WTC11 (cell line): ENCODE data around the gene SMARCE1. TPM values are rescaled to one million over a fixed set of nuclear protein-coding genes. Genes with fewer than 3 reads are reported as not detected.

Source experiments
- ATAC-seq: fragments of 200-7000 bp; cut with Tn5 transposase; 2 replicates; pipeline ENCODE4 v1.10.0; 2021; ENCODE audit warnings: mild to moderate bottlenecking, moderate library complexity
- CTCF ChIA-PET: fragments of 300-600 bp; sonication (Branson Sonifier 250); formaldehyde crosslinking; loops from one replicate; lab custom pipeline; 2021; ENCODE audit warnings: antibody characterized with exemption; lab: Charles Lee
- POLR2A ChIA-PET: fragments of 350-600 bp; sonication (Branson Sonifier 250); formaldehyde crosslinking; loops from one replicate; lab custom pipeline; 2021; ENCODE audit warnings: antibody characterized with exemption; lab: Charles Lee
- DNase-seq: peaks from one replicate; pipeline ENCODE4 v3.0.0; 2021; ENCODE audit warnings: low spot score
- H3K27ac Mint-ChIP-seq: 2 replicates; pipeline ENCODE4 v1.8.0; 2021; ENCODE audit warnings: mixed read lengths
- H3K27me3 Mint-ChIP-seq: 2 replicates; pipeline ENCODE4 v1.8.0; 2021; ENCODE audit warnings: low read depth, mild to moderate bottlenecking, moderate library complexity, mixed read lengths
- H3K36me3 Mint-ChIP-seq: 2 replicates; pipeline ENCODE4 v1.8.0; 2021; ENCODE audit warnings: mixed read lengths
- H3K4me1 Mint-ChIP-seq: 2 replicates; pipeline ENCODE4 v1.8.0; 2022; ENCODE audit warnings: mixed read lengths
- H3K4me3 Mint-ChIP-seq: 2 replicates; pipeline ENCODE4 v1.8.0; 2021; ENCODE audit warnings: mild to moderate bottlenecking, moderate library complexity, mixed read lengths
- H3K9me3 Mint-ChIP-seq: 2 replicates; pipeline ENCODE4 v1.8.0; 2021; ENCODE audit warnings: mixed read lengths
- ATF1 ChIP-seq: sonication (generic); formaldehyde crosslinking; IDR thresholded peaks from 2 replicates; pipeline ENCODE4 v1.8.1; 2023; ENCODE audit warnings: mild to moderate bottlenecking, moderate library complexity, missing genetic modification reagents
- CREB1 ChIP-seq: sonication (generic); formaldehyde crosslinking; IDR thresholded peaks from 2 replicates; pipeline ENCODE4 v1.8.0; 2023; ENCODE audit warnings: mild to moderate bottlenecking, missing genetic modification reagents
- CREM ChIP-seq: sonication (generic); formaldehyde crosslinking; IDR thresholded peaks from 2 replicates; pipeline ENCODE4 v1.8.1; 2022; ENCODE audit warnings: mild to moderate bottlenecking, missing genetic modification reagents, moderate library complexity
- EMX1 ChIP-seq: fragments of 250-450 bp; sonication (Bioruptor Pico); IDR thresholded peaks from 2 replicates; pipeline ENCODE4 v1.8.0; 2021; ENCODE audit warnings: mild to moderate bottlenecking
- ERG ChIP-seq: fragments of 250-450 bp; sonication (Bioruptor Pico); IDR thresholded peaks from 2 replicates; pipeline ENCODE4 v1.8.0; 2021; ENCODE audit warnings: mild to moderate bottlenecking
- ESRRA ChIP-seq: sonication (generic); formaldehyde crosslinking; IDR thresholded peaks from 2 replicates; pipeline ENCODE4 v1.8.1; 2022; ENCODE audit warnings: mild to moderate bottlenecking, missing genetic modification reagents, borderline replicate concordance
- GRHL2 ChIP-seq: fragments of 250-450 bp; sonication (Bioruptor Pico); IDR thresholded peaks from 2 replicates; pipeline ENCODE4 v1.8.0; 2022; ENCODE audit warnings: mild to moderate bottlenecking, moderate library complexity; ENCODE audit not compliant: insufficient replicate concordance, severe bottlenecking
- GTF2I ChIP-seq: fragments of 250-450 bp; sonication (Bioruptor Pico); conservative IDR thresholded peaks from 2 replicates; pipeline ENCODE4 v1.4.0; 2021; ENCODE audit warnings: mild to moderate bottlenecking
- JAZF1 ChIP-seq: fragments of 250-450 bp; sonication (Bioruptor Pico); IDR thresholded peaks from 2 replicates; pipeline ENCODE4 v1.9.0; 2021; ENCODE audit warnings: moderate library complexity, mild to moderate bottlenecking, inconsistent platforms
- MLX ChIP-seq: sonication (generic); formaldehyde crosslinking; IDR thresholded peaks from 2 replicates; pipeline ENCODE4 v1.8.1; 2023; ENCODE audit warnings: mild to moderate bottlenecking, missing genetic modification reagents, moderate library complexity
- MXD4 ChIP-seq: fragments of 250-450 bp; sonication (Bioruptor Pico); IDR thresholded peaks from 2 replicates; pipeline ENCODE4 v1.8.0; 2021; ENCODE audit warnings: mild to moderate bottlenecking, moderate library complexity, borderline replicate concordance
- NFYB ChIP-seq: sonication (generic); formaldehyde crosslinking; conservative IDR thresholded peaks from 2 replicates; pipeline ENCODE4 v1.8.0; 2022; ENCODE audit warnings: low read depth, missing genetic modification reagents
- NR1H2 ChIP-seq: sonication (generic); formaldehyde crosslinking; IDR thresholded peaks from 2 replicates; pipeline ENCODE4 v1.9.0; 2021; ENCODE audit warnings: mild to moderate bottlenecking, moderate library complexity, missing genetic modification reagents
- NR3C1 ChIP-seq: sonication (generic); formaldehyde crosslinking; conservative IDR thresholded peaks from 2 replicates; pipeline ENCODE4 v1.8.1; 2023; ENCODE audit warnings: low read depth, mild to moderate bottlenecking, missing genetic modification reagents
- SMAD4 ChIP-seq: sonication (generic); formaldehyde crosslinking; IDR thresholded peaks from 2 replicates; pipeline ENCODE4 v1.8.0; 2022; ENCODE audit warnings: mild to moderate bottlenecking, missing genetic modification reagents
- TEAD1 ChIP-seq: sonication (generic); formaldehyde crosslinking; IDR thresholded peaks from 2 replicates; pipeline ENCODE4 v1.8.0; 2022; ENCODE audit warnings: mild to moderate bottlenecking, missing genetic modification reagents
- ZNF232 ChIP-seq: sonication (generic); formaldehyde crosslinking; IDR thresholded peaks from 2 replicates; pipeline ENCODE4 v1.8.0; 2022; ENCODE audit warnings: mild to moderate bottlenecking, missing genetic modification reagents
- ZNF263 ChIP-seq: sonication (generic); formaldehyde crosslinking; IDR thresholded peaks from 2 replicates; pipeline ENCODE4 v1.8.1; 2022; ENCODE audit warnings: low read depth, mild to moderate bottlenecking, moderate library complexity, missing genetic modification reagents
- ZNF512 ChIP-seq: sonication (generic); formaldehyde crosslinking; IDR thresholded peaks from 2 replicates; pipeline ENCODE4 v1.8.1; 2022; ENCODE audit warnings: missing genetic modification reagents, borderline replicate concordance
- ZNF532 ChIP-seq: fragments of 250-450 bp; sonication (Bioruptor Pico); IDR thresholded peaks from 2 replicates; pipeline ENCODE4 v1.9.0; 2021; ENCODE audit warnings: mild to moderate bottlenecking, borderline replicate concordance
- total RNA-seq: library from RNA; stranded (reverse); gene quantifications from 3 replicates; pipeline ENCODE4 v1.2.3, GENCODE V29; 2021
- TF ChIP-seq, protein P1 (sequence below): sonication (generic); formaldehyde crosslinking; IDR thresholded peaks from 2 replicates; pipeline ENCODE4 v1.8.1; 2023; ENCODE audit warnings: mild to moderate bottlenecking, moderate library complexity, missing genetic modification reagents
- TF ChIP-seq, protein P2 (sequence below): sonication (generic); formaldehyde crosslinking; IDR thresholded peaks from 2 replicates; pipeline ENCODE4 v1.8.1; 2023; ENCODE audit warnings: mild to moderate bottlenecking, missing genetic modification reagents, borderline replicate concordance

Gene SMARCE1
- total RNA-seq, 1 experiment from 2014 or later: 109 TPM

GRCh38 chr17:40645291-40645690, 2.3 kb downstream of the SMARCE1 start (continued):
- TF ChIP-seq EMX1 (CRISPR knock-in tag): no peak
- TF ChIP-seq CREM: no peak
- TF ChIP-seq SMAD4 (CRISPR knock-in tag): no peak
- TF ChIP-seq JAZF1 (CRISPR knock-in tag): no peak

- Mint-ChIP-seq H3K9me3 (no peaks in the 10 kb centered on the region), H3K27me3 (no peaks in the 10 kb centered on the region), H3K4me1 (no peaks in the 10 kb centered on the region), H3K27ac (no peak overlapping the region), H3K4me3 (no peak overlapping the region), H3K36me3 (peaks cover 61% of the 10 kb centered on the region)
- ChIA-PET POLR2A (no interaction called here), CTCF (interaction anchor here (0.8 kb wide), 1 partner anchor 23 kb away, joined by 3 read pairs; no protein-coding TSS in a partner anchor)
- no peak for ATAC-seq
- DNase-seq: no peak
- TF ChIP-seq MXD4 (CRISPR knock-in tag) (no peak), NR3C1 (no peak), GRHL2 (CRISPR knock-in tag) (no peak), NFYB (CRISPR knock-in tag) (no peak), GTF2I (no peak), MLX (CRISPR knock-in tag) (no peak), NR1H2 (CRISPR knock-in tag) (no peak), ZNF512 (CRISPR knock-in tag) (no peak), ZNF263 (CRISPR knock-in tag) (no peak), ZNF232 (CRISPR knock-in tag) (no peak), CREB1 (no peak), ZNF532 (CRISPR knock-in tag) (no peak), TEAD1 (no peak), ATF1 (CRISPR knock-in tag) (no peak), ERG (CRISPR knock-in tag) (no peak), ESRRA (CRISPR knock-in tag) (no peak)
- TF ChIP-seq, protein P1, sequence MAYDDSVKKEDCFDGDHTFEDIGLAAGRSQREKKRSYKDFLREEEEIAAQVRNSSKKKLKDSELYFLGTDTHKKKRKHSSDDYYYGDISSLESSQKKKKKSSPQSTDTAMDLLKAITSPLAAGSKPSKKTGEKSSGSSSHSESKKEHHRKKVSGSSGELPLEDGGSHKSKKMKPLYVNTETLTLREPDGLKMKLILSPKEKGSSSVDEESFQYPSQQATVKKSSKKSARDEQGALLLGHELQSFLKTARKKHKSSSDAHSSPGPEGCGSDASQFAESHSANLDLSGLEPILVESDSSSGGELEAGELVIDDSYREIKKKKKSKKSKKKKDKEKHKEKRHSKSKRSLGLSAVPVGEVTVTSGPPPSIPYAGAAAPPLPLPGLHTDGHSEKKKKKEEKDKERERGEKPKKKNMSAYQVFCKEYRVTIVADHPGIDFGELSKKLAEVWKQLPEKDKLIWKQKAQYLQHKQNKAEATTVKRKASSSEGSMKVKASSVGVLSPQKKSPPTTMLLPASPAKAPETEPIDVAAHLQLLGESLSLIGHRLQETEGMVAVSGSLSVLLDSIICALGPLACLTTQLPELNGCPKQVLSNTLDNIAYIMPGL: no peak
- TF ChIP-seq, protein P2, sequence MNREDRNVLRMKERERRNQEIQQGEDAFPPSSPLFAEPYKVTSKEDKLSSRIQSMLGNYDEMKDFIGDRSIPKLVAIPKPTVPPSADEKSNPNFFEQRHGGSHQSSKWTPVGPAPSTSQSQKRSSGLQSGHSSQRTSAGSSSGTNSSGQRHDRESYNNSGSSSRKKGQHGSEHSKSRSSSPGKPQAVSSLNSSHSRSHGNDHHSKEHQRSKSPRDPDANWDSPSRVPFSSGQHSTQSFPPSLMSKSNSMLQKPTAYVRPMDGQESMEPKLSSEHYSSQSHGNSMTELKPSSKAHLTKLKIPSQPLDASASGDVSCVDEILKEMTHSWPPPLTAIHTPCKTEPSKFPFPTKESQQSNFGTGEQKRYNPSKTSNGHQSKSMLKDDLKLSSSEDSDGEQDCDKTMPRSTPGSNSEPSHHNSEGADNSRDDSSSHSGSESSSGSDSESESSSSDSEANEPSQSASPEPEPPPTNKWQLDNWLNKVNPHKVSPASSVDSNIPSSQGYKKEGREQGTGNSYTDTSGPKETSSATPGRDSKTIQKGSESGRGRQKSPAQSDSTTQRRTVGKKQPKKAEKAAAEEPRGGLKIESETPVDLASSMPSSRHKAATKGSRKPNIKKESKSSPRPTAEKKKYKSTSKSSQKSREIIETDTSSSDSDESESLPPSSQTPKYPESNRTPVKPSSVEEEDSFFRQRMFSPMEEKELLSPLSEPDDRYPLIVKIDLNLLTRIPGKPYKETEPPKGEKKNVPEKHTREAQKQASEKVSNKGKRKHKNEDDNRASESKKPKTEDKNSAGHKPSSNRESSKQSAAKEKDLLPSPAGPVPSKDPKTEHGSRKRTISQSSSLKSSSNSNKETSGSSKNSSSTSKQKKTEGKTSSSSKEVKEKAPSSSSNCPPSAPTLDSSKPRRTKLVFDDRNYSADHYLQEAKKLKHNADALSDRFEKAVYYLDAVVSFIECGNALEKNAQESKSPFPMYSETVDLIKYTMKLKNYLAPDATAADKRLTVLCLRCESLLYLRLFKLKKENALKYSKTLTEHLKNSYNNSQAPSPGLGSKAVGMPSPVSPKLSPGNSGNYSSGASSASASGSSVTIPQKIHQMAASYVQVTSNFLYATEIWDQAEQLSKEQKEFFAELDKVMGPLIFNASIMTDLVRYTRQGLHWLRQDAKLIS (CRISPR knock-in tag): no peak
Measured at GRCh38 chr17:40637931-40638330, 9.7 kb downstream of the SMARCE1 start.
